GM12878 (cell line): ENCODE data around the gene TGFB2. TPM values are rescaled to one million over a fixed set of nuclear protein-coding genes. Genes with fewer than 3 reads are reported as not detected.

Source experiments
- ATAC-seq: fragments of 200-7000 bp; cut with Tn5 transposase; 3 replicates; pipeline ENCODE4 v1.9.1; 2020; ENCODE audit warnings: mild to moderate bottlenecking, moderate library complexity
- BruUV-seq: library from RNA; stranded (reverse); fragments of 400-500 nt; replicated peaks from 2 replicates; lab custom pipeline; 2021; lab: Mats Ljungman, UMichigan
- CTCF ChIA-PET: fragments of 300-600 bp; sonication (Branson Sonifier 250); formaldehyde crosslinking; extraction: SDS; loops from one replicate; lab custom pipeline; 2021; ENCODE audit warnings: inconsistent platforms; lab: Yijun Ruan, JAX
- POLR2A ChIA-PET: fragments of 350-600 bp; formaldehyde crosslinking; extraction: SDS; loops from one replicate; lab custom pipeline; 2021; ENCODE audit warnings: inconsistent platforms; lab: Charles Lee
- RAD21 ChIA-PET: fragments of 300-600 bp; sonication (Branson Sonifier 250); formaldehyde crosslinking; loops from one replicate; lab custom pipeline; 2023; ENCODE audit warnings: antibody characterized with exemption; ENCODE audit not compliant: unreplicated experiment; lab: Charles Lee
- SMC1A ChIA-PET: fragments of 300-600 bp; sonication (Branson Sonifier 250); formaldehyde crosslinking; loops from one replicate; lab custom pipeline; 2023; ENCODE audit not compliant: unreplicated experiment, uncharacterized antibody; lab: Charles Lee
- DNase-seq: peaks from one replicate; pipeline ENCODE4 v3.0.0-alpha.2; 2011; ENCODE audit warnings: low read depth, low spot score
- FAIRE-seq: peaks from 3 replicates; lab custom pipeline; 2011; peaks lifted over from hg19 to GRCh38; lab: Jason Lieb, UNC
- H2AFZ ChIP-seq: 2 replicates; pipeline ENCODE4 v1.6.0; 2011; ENCODE audit warnings: low read depth, low read length, control low read depth; ENCODE audit not compliant: control insufficient read depth
- H3K27ac ChIP-seq: 2 replicates; pipeline ENCODE4 v1.5.1; 2011; ENCODE audit warnings: control low read depth; ENCODE audit not compliant: control insufficient read depth, insufficient read depth
- H3K27me3 ChIP-seq, 2 experiments: replicated peaks in 1 of 2; 2 replicates each; pipeline versions ENCODE4 v1.6.0 to v1.6.1; 2011; ENCODE audit warnings: low read length in 1 of 2; ENCODE audit not compliant: control insufficient read depth in 2 of 2, insufficient read depth in 2 of 2
- H3K36me3 ChIP-seq, 2 experiments: 2 replicates each; pipeline ENCODE4 v1.5.1; 2011; ENCODE audit warnings: low read length in 1 of 2; ENCODE audit not compliant: control insufficient read depth in 2 of 2, insufficient read depth in 2 of 2
- H3K4me1 ChIP-seq: 2 replicates; pipeline ENCODE4 v1.6.1; 2011; ENCODE audit warnings: mild to moderate bottlenecking, low read length, moderate library complexity, mixed read lengths; ENCODE audit not compliant: control insufficient read depth, insufficient read depth
- H3K4me2 ChIP-seq: 2 replicates; pipeline ENCODE4 v1.6.0; 2011; ENCODE audit warnings: control low read depth; ENCODE audit not compliant: control insufficient read depth, insufficient read depth
- H3K4me3 ChIP-seq: fragments of 200-600 bp; sonication (generic); 2 replicates; pipeline ENCODE4 v1.5.1; 2016
- H3K79me2 ChIP-seq: 2 replicates; pipeline ENCODE4 v1.6.0; 2011; ENCODE audit warnings: low read length; ENCODE audit not compliant: control insufficient read depth, insufficient read depth
- H3K9ac ChIP-seq: 2 replicates; pipeline ENCODE4 v1.8.0; 2011; ENCODE audit warnings: low read length, control low read depth, mixed read lengths; ENCODE audit not compliant: control insufficient read depth, insufficient read depth
- H3K9me3 ChIP-seq: replicated peaks from 3 replicates; pipeline ENCODE4 v1.5.1; 2011; ENCODE audit warnings: mild to moderate bottlenecking, low read length; ENCODE audit not compliant: control insufficient read depth, insufficient read depth
- H4K20me1 ChIP-seq: 2 replicates; pipeline ENCODE4 v1.6.0; 2011; ENCODE audit not compliant: control insufficient read depth, insufficient read depth
- BCL11A ChIP-seq: IDR thresholded peaks from 2 replicates; pipeline ENCODE4 v1.6.1; 2011; ENCODE audit warnings: low read depth, low read length
- BCLAF1 ChIP-seq: fragments of 450-650 bp; IDR thresholded peaks from 2 replicates; pipeline ENCODE4 v1.6.1; 2017; ENCODE audit warnings: antibody characterized with exemption, mild to moderate bottlenecking, moderate library complexity
- HDAC2 ChIP-seq: fragments of 200-600 bp; sonication (generic); IDR thresholded peaks from 2 replicates; pipeline ENCODE4 v1.6.1; 2017
- RAD21 ChIP-seq: IDR thresholded peaks from 2 replicates; pipeline ENCODE4 v1.6.1; 2011; ENCODE audit warnings: mild to moderate bottlenecking, low read depth, low read length, moderate library complexity; ENCODE audit not compliant: insufficient read depth
- RUNX3 ChIP-seq: IDR thresholded peaks from 2 replicates; pipeline ENCODE4 v1.6.1; 2012; ENCODE audit warnings: low read length, inconsistent platforms
- SMC3 ChIP-seq: IDR thresholded peaks from 2 replicates; pipeline ENCODE4 v1.6.1; 2011; ENCODE audit warnings: low read length, improper control_type of control experiment, borderline replicate concordance
- SUZ12 ChIP-seq: fragments of 200-600 bp; sonication (generic); IDR thresholded peaks from one replicate; pipeline ENCODE4 v1.6.1; 2018; ENCODE audit warnings: antibody characterized with exemption, mild to moderate bottlenecking; ENCODE audit not compliant: unreplicated experiment
- TARDBP ChIP-seq: IDR thresholded peaks from 2 replicates; pipeline ENCODE4 v1.6.1; 2016; ENCODE audit warnings: borderline replicate concordance
- TCF12 ChIP-seq: IDR thresholded peaks from 2 replicates; pipeline ENCODE4 v1.6.1; 2011; ENCODE audit warnings: low read depth, mild to moderate bottlenecking, low read length
- ZNF217 ChIP-seq: fragments of 450-650 bp; IDR thresholded peaks from 2 replicates; pipeline ENCODE4 v1.6.1; 2017; ENCODE audit warnings: antibody characterized with exemption, mild to moderate bottlenecking
- WGBS: methylation state at CpG from one replicate; pipeline ENCODE4 v1.1.6; 2016; ENCODE audit warnings: low lambda C conversion rate; ENCODE audit not compliant: insufficient replicate concordance, insufficient coverage; ENCODE audit errors: missing lambda C conversion rate; 5-methylcytosine and 5-hydroxymethylcytosine counted together
- in situ Hi-C: fragments of 300-500 bp; cut with MboI; formaldehyde crosslinking; loops from 9 replicates; pipeline ENCODE4 v1.14.3; 2018; ENCODE audit warnings: mixed read lengths
- intact Hi-C: fragments of 100-400 bp; cut with micrococcal nuclease; formaldehyde crosslinking; loops from one replicate; pipeline ENCODE4 v1.14.2; 2022; ENCODE audit not compliant: unreplicated experiment
- polyA plus RNA-seq, 11 experiments: library from polyadenylated mRNA; depleted of rRNA in 4 of 11; unstranded in 6 of 11; stranded (reverse) in 5 of 11; fragments of >200 nt; fragmentation: Nextera tagmentation in 4 of 11; fragmentation: Illumina TruSeq in 1 of 11; extraction: Ambion mirVana in 4 of 11; extraction: Trizol in 1 of 11; gene quantifications; 1 replicate in 1 of 11; 2 replicates in 10 of 11; pipeline versions ENCODE4 v1.2.1 to v1.2.3, GENCODE V29; 2011 to 2016; ENCODE audit warnings: inconsistent platforms in 2 of 11, missing spikeins in 2 of 11, low read depth in 1 of 11
- total RNA-seq, 4 experiments: library from RNA; depleted of rRNA in 3 of 4; stranded (reverse); fragments of >200 nt in 3 of 4; fragmentation: Illumina TruSeq in 1 of 4; extraction: Trizol in 1 of 4; gene quantifications; 2 replicates each; pipeline versions ENCODE4 v1.2.1 to v1.2.3, GENCODE V29; 2013 to 2021
- TF ChIP-seq, protein P1 (sequence below), 3 experiments: IDR thresholded peaks in 2 of 3; conservative IDR thresholded peaks in 1 of 3; 2 replicates each; pipeline ENCODE4 v1.5.1; 2011; ENCODE audit warnings: low read depth in 3 of 3, low read length in 3 of 3, mild to moderate bottlenecking in 3 of 3, control low read depth in 2 of 3, moderate library complexity in 2 of 3, inconsistent platforms in 1 of 3, mixed read lengths in 1 of 3; ENCODE audit not compliant: control insufficient read depth in 2 of 3, insufficient read depth in 1 of 3; ENCODE audit errors: extremely low read depth in 1 of 3

Gene TGFB2
- total and polyA plus RNA-seq, 10 of the 15 experiments (the other 5 are each of a cell fraction or from before 2014, with no cell fraction given), result 0.03 to 0.11 (median 0.04) TPM; not detected in 6

DNA sequence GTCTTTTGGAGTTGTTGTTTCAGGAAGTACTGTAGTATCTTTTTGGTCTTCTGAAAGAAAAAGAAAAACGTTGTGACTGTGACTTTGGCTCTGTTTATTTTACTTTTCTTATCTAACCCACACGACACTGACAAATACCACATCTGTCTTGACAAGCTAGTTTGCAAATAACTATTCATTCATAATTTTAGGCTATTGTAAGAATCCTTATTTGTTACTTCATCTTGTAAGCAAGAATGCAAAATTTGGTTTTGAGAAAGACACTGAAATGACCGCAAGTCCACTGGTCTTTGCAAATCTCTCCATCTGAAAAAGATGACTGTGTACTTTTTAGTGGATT lies 12.7 kb downstream of the TGFB2 start:
- no peaks in the 10 kb centered on the region for H4K20me1 ChIP-seq
- no peak for FAIRE-seq
- no peak for DNase-seq
- no peak overlapping the region for H3K27ac ChIP-seq
- H3K4me3 ChIP-seq, result no peak overlapping the region
- intact Hi-C loops, result no loop called here
- H3K27me3 ChIP-seq, result no peaks in the 10 kb centered on the region
- TF ChIP-seq BCL11A (no peak), RUNX3 (no peak), HDAC2 (no peak), SUZ12 (no peak), TARDBP (no peak), ZNF217 (no peak)
- H3K4me2 ChIP-seq, result no peak overlapping the region
- no TSS peak for BruUV-seq
- ChIA-PET CTCF (interaction anchor here (0.9 kb wide), 1 partner anchor 16 kb away, joined by 3 read pairs; no protein-coding TSS in a partner anchor), RAD21 (no interaction called here), SMC1A (no interaction called here), POLR2A (no interaction called here)
- H3K4me1 ChIP-seq, result no peaks in the 10 kb centered on the region
- no peak overlapping the region for H3K9ac ChIP-seq
- H2AFZ ChIP-seq, result peak overlapping the region; percentile 39; the same call in 1 of the 2 replicates
- H3K79me2 ChIP-seq, result no peaks in the 10 kb centered on the region
- H3K9me3 ChIP-seq, result no peaks in the 10 kb centered on the region
- H3K36me3 ChIP-seq, result no peaks in the 10 kb centered on the region
- in situ Hi-C loops, result no loop called here
- WGBS, result 53% methylated on average over 3 of the region's 3 CpGs
- no peak for ATAC-seq

DNA sequence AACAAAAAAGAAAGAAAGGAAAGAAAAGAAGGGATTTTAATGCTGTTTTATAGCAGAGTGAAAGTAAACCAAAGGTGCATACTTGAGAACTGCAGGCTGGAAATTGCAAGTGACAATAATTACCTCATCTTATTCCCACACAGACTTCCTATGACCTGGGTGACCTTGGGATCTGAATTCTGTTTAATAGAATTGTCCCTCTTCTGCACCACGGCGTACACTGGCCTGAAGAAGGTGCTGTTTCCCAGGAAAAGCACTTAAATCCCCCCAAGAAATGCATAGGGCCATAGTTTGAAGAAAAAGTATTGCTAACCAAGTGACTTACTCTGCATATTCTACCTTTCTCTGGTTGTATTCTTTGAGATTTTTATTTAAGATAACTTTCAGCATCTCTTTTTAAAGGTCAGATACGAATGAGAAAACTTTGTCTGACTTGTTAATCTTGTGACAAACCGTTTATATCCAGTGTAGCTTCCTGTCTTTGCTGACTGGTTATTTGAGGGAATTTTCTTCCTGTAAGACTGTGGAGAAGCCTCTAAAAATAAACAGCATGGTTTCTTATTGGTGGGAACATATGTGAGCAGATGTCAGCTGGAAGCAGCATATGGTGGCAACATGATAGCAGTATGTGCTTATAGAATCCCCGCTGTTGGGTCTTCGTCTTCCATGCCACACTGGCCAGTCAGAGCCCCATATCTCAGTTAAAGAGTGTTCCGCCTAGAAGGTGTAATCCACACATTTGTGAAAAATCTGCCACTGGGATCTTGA lies 16.3 kb downstream of the TGFB2 start:
- no peak overlapping the region for H3K9ac ChIP-seq
- FAIRE-seq (no peak), ATAC-seq (no peak), DNase-seq (no peak)
- intact Hi-C loops (no loop called here), in situ Hi-C loops (no loop called here)
- H3K4me1 ChIP-seq, result no peaks in the 10 kb centered on the region
- ChIA-PET CTCF (no interaction called here), RAD21 (no interaction called here), POLR2A (no interaction called here), SMC1A (no interaction called here)
- no peak overlapping the region for H3K27ac ChIP-seq
- TF ChIP-seq BCLAF1 (no peak), SMC3 (peak; percentile 16; the same call in 1 of the 2 replicates), RAD21 (peak; percentile 38), TCF12 (no peak)
- TF ChIP-seq, protein P1, sequence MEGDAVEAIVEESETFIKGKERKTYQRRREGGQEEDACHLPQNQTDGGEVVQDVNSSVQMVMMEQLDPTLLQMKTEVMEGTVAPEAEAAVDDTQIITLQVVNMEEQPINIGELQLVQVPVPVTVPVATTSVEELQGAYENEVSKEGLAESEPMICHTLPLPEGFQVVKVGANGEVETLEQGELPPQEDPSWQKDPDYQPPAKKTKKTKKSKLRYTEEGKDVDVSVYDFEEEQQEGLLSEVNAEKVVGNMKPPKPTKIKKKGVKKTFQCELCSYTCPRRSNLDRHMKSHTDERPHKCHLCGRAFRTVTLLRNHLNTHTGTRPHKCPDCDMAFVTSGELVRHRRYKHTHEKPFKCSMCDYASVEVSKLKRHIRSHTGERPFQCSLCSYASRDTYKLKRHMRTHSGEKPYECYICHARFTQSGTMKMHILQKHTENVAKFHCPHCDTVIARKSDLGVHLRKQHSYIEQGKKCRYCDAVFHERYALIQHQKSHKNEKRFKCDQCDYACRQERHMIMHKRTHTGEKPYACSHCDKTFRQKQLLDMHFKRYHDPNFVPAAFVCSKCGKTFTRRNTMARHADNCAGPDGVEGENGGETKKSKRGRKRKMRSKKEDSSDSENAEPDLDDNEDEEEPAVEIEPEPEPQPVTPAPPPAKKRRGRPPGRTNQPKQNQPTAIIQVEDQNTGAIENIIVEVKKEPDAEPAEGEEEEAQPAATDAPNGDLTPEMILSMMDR (IDR thresholded peaks at IDR 0.05 in 2 of 3, conservative IDR thresholded peaks at IDR 0.05 in 1 of 3; ENCODE audit: control insufficient read depth in 2 of 3, extremely low read depth in 1 of 3, insufficient read depth in 1 of 3, low read depth in 3 of 3, low read length in 3 of 3), result peak; percentile 17 to 38 (median 20); a peak in 4 of 6 replicates
- no TSS peak for BruUV-seq
- H2AFZ ChIP-seq, result no peak overlapping the region
- H3K27me3 ChIP-seq, result no peaks in the 10 kb centered on the region
- H3K79me2 ChIP-seq, result no peaks in the 10 kb centered on the region
- no peak overlapping the region for H3K4me2 ChIP-seq
- H3K4me3 ChIP-seq, result no peak overlapping the region
- no peaks in the 10 kb centered on the region for H3K36me3 ChIP-seq
- H4K20me1 ChIP-seq, result no peaks in the 10 kb centered on the region
- no peaks in the 10 kb centered on the region for H3K9me3 ChIP-seq
- WGBS, result 69% methylated on average over 7 of the region's 7 CpGs
